ENCODE results near the gene ZFP42. TPM values are rescaled to one million over a fixed set of nuclear protein-coding genes. Genes with fewer than 3 reads are reported as not detected.

ZFP42 gene
- total and polyA plus RNA-seq, 2 of the 8 experiments (the other 6 are each of a cell fraction or from before 2014, with no cell fraction given), result 69.4 to 188 TPM

DNA sequence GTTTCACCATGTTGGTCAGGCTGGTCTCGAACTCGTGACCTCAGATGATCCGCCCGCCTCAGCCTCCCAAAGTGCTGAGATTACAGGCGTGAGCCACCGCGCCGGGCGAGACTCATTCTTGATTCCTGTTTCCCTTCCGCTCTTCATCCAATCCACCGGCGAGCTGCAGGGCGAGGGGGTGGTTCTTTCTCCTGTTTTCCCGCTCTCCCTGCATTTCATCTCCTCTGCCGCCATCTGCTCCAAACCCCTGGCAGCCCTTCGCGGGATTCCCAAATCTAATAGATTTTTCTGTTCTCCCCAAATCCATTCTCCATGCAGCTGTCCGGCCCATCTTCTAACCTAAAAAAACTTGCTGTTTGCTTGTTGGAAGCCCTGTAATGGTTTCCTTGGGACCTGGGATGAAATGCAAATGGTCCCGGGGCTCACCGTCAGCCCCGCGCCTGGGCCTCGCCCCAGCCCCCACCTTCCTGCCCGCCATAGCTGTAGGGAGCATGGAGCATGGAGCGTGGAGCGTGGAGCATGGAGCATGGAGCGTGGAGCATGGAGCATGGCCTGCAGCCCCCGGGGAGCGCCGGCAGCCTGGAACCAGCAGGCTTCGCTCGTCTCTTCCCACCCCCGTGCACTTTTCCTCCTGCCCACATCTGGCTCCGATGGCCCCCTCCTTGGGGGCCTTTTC is 1.1 kb downstream of the ZFP42 start:
- Histone ChIP-seq H2BK20ac (ENCODE audit: low read length) (no peak overlapping the region), H2AK5ac (ENCODE audit: low read depth, low read length) (no peak overlapping the region), H3K4me1 (replicated peaks in 1 of 4; ENCODE audit: control insufficient read depth in 3 of 4, insufficient read depth in 4 of 4, low read length in 3 of 4) (peaks cover 7 to 19% (median 12%) of the 10 kb centered on the region in 4 experiments), H3K27ac (ENCODE audit: low read depth, low read length) (peak overlapping the region; percentile 82), H4K20me1 (replicated peaks in 1 of 2; ENCODE audit: control insufficient read depth in 1 of 2, insufficient read depth in 2 of 2, low read length in 2 of 2) (peaks cover 13 to 27% of the 10 kb centered on the region in 2 experiments), H4K91ac (replicated peaks; ENCODE audit: insufficient read length, low read length) (peak overlapping the region; percentile 92), H3K9me3 (ENCODE audit: insufficient read depth in 2 of 2, low read depth in 1 of 2, low read length in 1 of 2) (no peaks in the 10 kb centered on the region), H4K5ac (ENCODE audit: insufficient read length, low read depth, low read length) (peak overlapping the region; percentile 81), H2BK15ac (ENCODE audit: low read length) (no peak overlapping the region), H3K14ac (ENCODE audit: insufficient read length) (peak overlapping the region; percentile 77), H3K27me3 (replicated peaks in 1 of 4; ENCODE audit: control insufficient read depth in 3 of 4, extremely low read depth in 1 of 4, insufficient read depth in 3 of 4, low read length in 3 of 4) (no peaks in the 10 kb centered on the region), H3K23ac (ENCODE audit: insufficient read length) (no peak overlapping the region), H3K36me3 (ENCODE audit: control insufficient read depth in 2 of 4, insufficient read depth in 4 of 4, low read length in 3 of 4) (peaks cover 25 to 48% (median 30%) of the 10 kb centered on the region in 4 experiments), H3K4me2 (ENCODE audit: insufficient read depth in 1 of 2, low read depth in 2 of 2, low read length in 2 of 2) (peak overlapping the region; percentile 71 to 94), H3K23me2 (ENCODE audit: low read depth, low read length) (peaks cover 11% of the 10 kb centered on the region), H3K4ac (replicated peaks; ENCODE audit: insufficient read length, low read depth, low read length) (peak overlapping the region; percentile 37), H2BK12ac (ENCODE audit: low read depth, low read length) (peak overlapping the region; percentile 39; the same call in 1 of the 2 replicates), H3K56ac (replicated peaks; ENCODE audit: insufficient read length, low read depth, low read length) (peak overlapping the region; percentile 77), H2AFZ (ENCODE audit: low read length) (no peak overlapping the region), H2BK5ac (ENCODE audit: low read depth, low read length) (peak overlapping the region; percentile 95), H3K79me2 (ENCODE audit: control insufficient read depth in 1 of 2, insufficient read depth in 2 of 2, low read length in 2 of 2) (peaks cover 40 to 61% of the 10 kb centered on the region in 2 experiments), H3K18ac (ENCODE audit: extremely low read depth, low read length) (peak overlapping the region; percentile 78), H2BK120ac (replicated peaks; ENCODE audit: low read depth, low read length) (no peak overlapping the region), H3K9ac (replicated peaks in 1 of 4; ENCODE audit: extremely low read depth in 1 of 4, low read depth in 3 of 4, low read length in 3 of 4) (peak overlapping the region; percentile 92 to 100 (median 96)), H3K79me1 (ENCODE audit: low read depth, low read length) (peaks cover 5% of the 10 kb centered on the region), H4K8ac (ENCODE audit: extremely low read depth, insufficient read depth, low read length) (peak overlapping the region; percentile 92; the same call in 1 of the 2 replicates), H3K4me3 (ENCODE audit: extremely low read depth in 1 of 4, insufficient read depth in 2 of 4, low read depth in 3 of 4, low read length in 4 of 4) (peak overlapping the region; percentile 72 to 99 (median 88))
- WGBS, 2 experiments (ENCODE audit: extremely low coverage in 1 of 2, insufficient coverage in 1 of 2, insufficient read length in 1 of 2, insufficient replicate concordance in 2 of 2, low coverage in 1 of 2, low lambda C conversion rate in 2 of 2, missing lambda C conversion rate in 1 of 2), result 1% methylated on average over 30 of the region's 34 CpGs; no CpG with 5 or more reads in 1 of the 2 experiments
- CTCF ChIA-PET (ENCODE audit: partially characterized antibody), result no interaction called here
- DNase-seq (ENCODE audit: low read depth in 1 of 2, low spot score in 2 of 2) (peak in 1 of 2 experiments; percentile 70), FAIRE-seq (no peak)
- POLR2A ChIA-PET (ENCODE audit: partially characterized antibody), result interaction anchor here (0.9 to 18.1 kb wide), 8 partner anchors 13 to 219 kb away, joined by 3 to 228 read pairs (median 4); partner anchors contain the start of gene TRIML2
- TF ChIP-seq E2F6 (IDR thresholded peaks at IDR 0.05), result peak; percentile 83
- TF ChIP-seq SP1 (IDR thresholded peaks at IDR 0.05; ENCODE audit: low read depth, low read length), result no peak
- peak; percentile 82 for TF ChIP-seq YY1 (IDR thresholded peaks at IDR 0.05; ENCODE audit: low read depth, low read length)
- peak; percentile 61 for TF ChIP-seq TAF1 (IDR thresholded peaks at IDR 0.05; ENCODE audit: low read depth, low read length)
- no peak for TF ChIP-seq KDM1A (IDR thresholded peaks at IDR 0.05; ENCODE audit: borderline replicate concordance, low read length)
- TF ChIP-seq CREB1 (IDR thresholded peaks at IDR 0.05), result no peak
- peak; percentile 26; the same call in 1 of the 2 replicates for TF ChIP-seq PHF8 (conservative IDR thresholded peaks at IDR 0.05; ENCODE audit: low read depth, low read length)
- TF ChIP-seq SIN3A (conservative IDR thresholded peaks at IDR 0.05 in 1 of 2, IDR thresholded peaks at IDR 0.05 in 1 of 2; ENCODE audit: low read depth in 1 of 2, low read length in 2 of 2), result 0 out of 4 replicates have a peak, but pooled peaks of 1 of the 2 experiments have one; percentile 35
- no peak for TF ChIP-seq CBX5 (IDR thresholded peaks at IDR 0.05; ENCODE audit: low read depth, low read length)
- TF ChIP-seq EZH2 (IDR thresholded peaks at IDR 0.05; ENCODE audit: low read depth, low read length, severe bottlenecking), result no peak
- peak; percentile 40 for TF ChIP-seq ASH2L (IDR thresholded peaks at IDR 0.05; ENCODE audit: low read length)
